SK-N-MC (cell line): ENCODE results near the gene PRSS33.

Experiments used
- EZH2 ChIP-seq: fragments of 200-600 bp; sonication (generic); IDR thresholded peaks from one replicate; pipeline ENCODE4 v1.6.1; 2017; ENCODE audit warnings: antibody characterized with exemption
- FOXP2 ChIP-seq: optimal IDR thresholded peaks from 2 replicates; pipeline ENCODE3; 2011; ENCODE audit warnings: mild to moderate bottlenecking, moderate library complexity; ENCODE audit not compliant: insufficient read depth; ENCODE audit errors: extremely low read length, control extremely low read depth
- POLR2AphosphoS5 ChIP-seq: IDR thresholded peaks from 2 replicates; pipeline ENCODE4 v1.6.1; 2012; ENCODE audit warnings: mild to moderate bottlenecking, low read depth, low read length, borderline replicate concordance

DNA sequence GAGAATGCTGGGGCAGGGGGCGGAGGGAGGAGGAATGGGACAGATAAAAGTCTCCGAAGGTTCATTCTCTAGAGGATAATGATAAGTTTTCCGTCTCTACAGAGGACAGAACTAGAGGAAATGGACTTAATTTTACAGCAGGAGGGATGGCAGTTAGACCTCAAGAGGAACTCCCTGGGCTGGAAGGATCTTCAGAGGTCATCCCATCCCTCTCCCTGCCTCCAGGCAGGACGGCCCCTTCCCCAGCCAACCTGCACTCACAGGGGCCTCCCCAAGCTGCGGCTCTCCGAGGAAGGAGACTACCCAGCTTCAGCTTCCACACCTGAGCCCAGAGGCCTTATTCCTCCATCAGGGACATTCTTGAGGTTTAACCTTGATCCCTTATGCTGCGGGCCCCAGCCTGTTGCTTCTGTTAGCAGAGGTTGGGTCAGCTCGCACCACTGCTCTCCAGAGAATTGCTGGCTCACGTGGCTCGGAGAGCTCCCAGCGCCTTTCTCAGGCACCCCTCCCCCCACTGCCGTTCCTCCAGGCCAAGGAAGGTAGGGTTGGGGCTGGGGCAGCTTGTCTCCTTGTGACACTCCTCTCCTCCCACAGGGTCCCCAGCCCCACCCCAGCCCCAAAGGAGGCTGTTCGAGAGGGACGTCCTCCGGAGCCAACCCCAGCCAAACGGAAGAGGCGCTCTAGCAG is 18.8 kb downstream of the PRSS33 start:
- TF ChIP-seq EZH2 (no peak), POLR2AphosphoS5 (no peak), FOXP2 (no peak)
